ENCODE results near the gene RASA2. TPM values are rescaled to one million over a fixed set of nuclear protein-coding genes. Genes with fewer than 3 reads are reported as not detected.
"Not testable (repeated sequence)": the region's sequence is repeated elsewhere in the genome, so short reads cannot be mapped to it uniquely, and the experiment has no call there.

Gene RASA2
- total RNA-seq, 2 experiments from 2014 or later: 42.4 to 54.8 TPM

DNA sequence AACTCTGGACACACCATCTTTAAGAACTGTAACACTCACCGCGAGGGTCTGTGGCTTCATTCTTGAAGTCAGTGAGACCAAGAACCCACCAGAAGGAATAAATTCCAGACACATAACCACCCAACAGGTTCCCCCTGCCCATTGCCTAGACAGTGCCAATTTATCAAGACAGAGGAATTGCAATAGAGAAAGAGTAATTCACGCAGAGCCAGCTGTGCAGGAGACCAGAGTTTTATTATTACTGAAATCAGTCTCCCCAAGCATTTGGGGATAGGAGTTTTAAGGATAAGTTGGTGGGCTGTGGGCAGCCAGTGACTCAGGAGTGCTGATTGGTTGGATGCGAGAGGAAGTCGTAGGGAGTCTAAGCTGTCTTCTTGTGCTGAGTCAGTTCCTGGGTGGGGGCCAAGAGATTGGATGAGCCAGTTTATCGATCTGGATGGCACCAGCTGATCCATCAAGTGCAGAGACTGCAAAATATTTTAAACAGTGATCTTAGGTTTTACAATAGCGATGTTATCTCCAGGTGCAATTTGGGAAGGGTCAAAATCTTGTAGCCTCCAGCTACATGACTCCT, 142.1 kb downstream of the RASA2 start:
- H3K36me3 Mint-ChIP-seq; H3K4me1 Mint-ChIP-seq; ATAC-seq; DNase-seq; H3K27ac Mint-ChIP-seq; H3K4me3 Mint-ChIP-seq; H3K9me3 Mint-ChIP-seq (ENCODE audit: low read depth); H3K27me3 Mint-ChIP-seq; CTCF ChIA-PET: not testable (repeated sequence)

DNA sequence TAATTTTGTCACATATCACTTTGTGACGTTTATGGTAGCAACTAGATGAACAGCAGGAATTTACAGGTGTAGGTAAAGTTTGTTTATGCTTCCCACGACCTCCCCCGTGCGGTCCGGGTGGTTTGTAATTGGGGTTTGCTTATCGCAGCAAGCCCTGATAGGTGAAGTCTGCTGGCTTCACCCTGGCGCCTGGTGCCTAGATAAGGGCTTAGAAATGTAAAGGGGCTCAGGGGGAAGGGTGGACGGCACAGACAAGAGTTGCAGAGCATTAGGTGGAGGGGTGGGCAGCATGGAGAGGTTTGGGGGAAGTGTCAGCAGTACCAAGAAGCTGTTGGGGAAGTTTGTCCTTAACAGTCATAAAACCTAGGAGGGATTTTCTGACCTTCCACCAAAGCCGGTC, 143.1 kb downstream of the RASA2 start:
- no peaks in the 10 kb centered on the region for H3K36me3 Mint-ChIP-seq
- H3K27me3 Mint-ChIP-seq: no peaks in the 10 kb centered on the region
- no peak for DNase-seq
- ATAC-seq: no peak
- no peak overlapping the region for H3K4me3 Mint-ChIP-seq
- CTCF ChIA-PET: no interaction called here
- H3K4me1 Mint-ChIP-seq: no peaks in the 10 kb centered on the region
- H3K9me3 Mint-ChIP-seq (ENCODE audit: low read depth): peaks cover 4% of the 10 kb centered on the region
- H3K27ac Mint-ChIP-seq: no peak overlapping the region

DNA sequence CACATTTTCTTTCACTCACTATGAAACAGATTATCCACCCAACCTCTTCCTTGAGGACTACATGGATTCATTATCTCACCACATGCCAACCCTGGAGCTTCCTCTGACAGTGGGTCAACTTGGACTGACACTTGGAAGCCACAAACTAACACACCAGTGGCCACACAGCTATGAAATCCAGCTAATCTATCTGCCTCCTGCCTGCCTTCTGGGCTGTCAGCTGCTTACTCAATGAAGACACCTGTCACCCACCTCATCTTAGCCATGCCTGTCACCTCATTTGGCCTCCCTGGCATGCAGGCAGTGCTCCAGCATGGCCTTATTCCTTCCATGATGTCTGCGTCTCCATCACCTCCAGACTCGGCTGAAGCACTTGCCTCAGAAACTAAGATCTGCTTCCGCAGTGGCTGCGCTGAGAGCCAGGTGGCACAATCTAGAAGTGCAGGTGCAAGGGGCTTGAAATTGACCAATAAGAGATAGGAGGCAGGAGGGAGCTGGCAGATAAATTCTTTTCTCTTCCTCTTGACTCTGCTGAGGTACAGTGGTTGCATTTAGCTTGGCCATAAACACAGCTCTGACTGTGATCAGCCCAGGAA, 146.1 kb downstream of the RASA2 start:
- Mint-ChIP-seq H3K36me3 (no peaks in the 10 kb centered on the region), H3K27ac (no peak overlapping the region), H3K4me3 (no peak overlapping the region), H3K27me3 (no peaks in the 10 kb centered on the region), H3K9me3 (ENCODE audit: low read depth) (peaks cover 4% of the 10 kb centered on the region), H3K4me1 (no peaks in the 10 kb centered on the region)
- ATAC-seq (no peak), DNase-seq (peak; percentile 30)
- CTCF ChIA-PET: interaction anchor here (0.9 to 1.6 kb wide), 2 partner anchors 12 to 281 kb away, joined by 3 to 8 read pairs; no protein-coding TSS in a partner anchor

GRCh38 chr3:141642215-141642614, 155.4 kb downstream of the RASA2 start:
- Mint-ChIP-seq H3K4me3 (no peak overlapping the region), H3K36me3 (no peaks in the 10 kb centered on the region), H3K4me1 (peaks cover 4% of the 10 kb centered on the region), H3K9me3 (ENCODE audit: low read depth) (no peaks in the 10 kb centered on the region), H3K27ac (no peak overlapping the region), H3K27me3 (no peaks in the 10 kb centered on the region)
- CTCF ChIA-PET: interaction anchor here (4.5 kb wide), 1 partner anchor 182 kb away, joined by 31 read pairs; no protein-coding TSS in a partner anchor
- ATAC-seq: no peak
- DNase-seq: no peak

DNA sequence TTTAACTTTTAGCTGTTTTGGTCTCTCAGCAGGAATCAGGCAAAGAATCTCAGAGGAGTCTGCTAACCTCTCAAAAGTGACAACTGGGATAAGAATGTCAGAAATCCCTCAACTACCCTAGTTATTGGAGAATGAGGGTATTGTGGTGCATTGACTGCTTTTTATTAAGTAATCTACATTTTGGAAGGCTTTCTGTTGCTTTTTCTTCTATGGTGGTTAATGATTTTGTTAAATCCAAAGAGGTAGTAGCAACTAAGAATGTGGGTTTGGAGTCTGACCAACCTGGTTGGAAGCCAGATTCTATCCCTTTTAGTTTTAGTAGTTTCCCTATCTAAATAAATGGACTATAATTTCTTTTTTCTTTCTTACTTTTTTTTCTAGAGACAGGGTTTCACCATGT, 156.6 kb downstream of the RASA2 start:
- Mint-ChIP-seq H3K4me1 (peaks cover 4% of the 10 kb centered on the region), H3K4me3 (no peak overlapping the region), H3K27me3 (no peaks in the 10 kb centered on the region), H3K36me3 (no peaks in the 10 kb centered on the region), H3K9me3 (ENCODE audit: low read depth) (no peaks in the 10 kb centered on the region), H3K27ac (no peak overlapping the region)
- DNase-seq (no peak), ATAC-seq (no peak)
- CTCF ChIA-PET: interaction anchor here (1.2 to 4.5 kb wide), 4 partner anchors 11 to 190 kb away, joined by 3 to 31 read pairs (median 10); no protein-coding TSS in a partner anchor

GRCh38 chr3:141643796-141644195, 157.0 kb downstream of the RASA2 start:
- no peaks in the 10 kb centered on the region for H3K36me3 Mint-ChIP-seq
- CTCF ChIA-PET: interaction anchor here (1.0 to 4.5 kb wide), 6 partner anchors 11 to 340 kb away, joined by 3 to 31 read pairs (median 6); no protein-coding TSS in a partner anchor

GRCh38 chr3:141644931-141645330, 158.1 kb downstream of the RASA2 start:
- Mint-ChIP-seq H3K4me3 (no peak overlapping the region), H3K9me3 (ENCODE audit: low read depth) (no peaks in the 10 kb centered on the region), H3K27me3 (no peaks in the 10 kb centered on the region), H3K36me3 (no peaks in the 10 kb centered on the region), H3K4me1 (peaks cover 4% of the 10 kb centered on the region), H3K27ac (no peak overlapping the region)
- ATAC-seq: peak; percentile 89
- peak; percentile 79 for DNase-seq
- CTCF ChIA-PET: interaction anchor here (0.6 to 4.5 kb wide), 9 partner anchors 10 to 275 kb away, joined by 3 to 31 read pairs (median 4); no protein-coding TSS in a partner anchor

More at GRCh38 chr3:141643796-141644195, 157.0 kb downstream of the RASA2 start:
- DNase-seq (no peak), ATAC-seq (no peak)
- Mint-ChIP-seq H3K4me3 (no peak overlapping the region), H3K4me1 (peaks cover 4% of the 10 kb centered on the region), H3K9me3 (ENCODE audit: low read depth) (no peaks in the 10 kb centered on the region), H3K27me3 (no peaks in the 10 kb centered on the region), H3K27ac (no peak overlapping the region)

GRCh38 chr3:141646760-141647561, 160.1 kb downstream of the RASA2 start:
- Mint-ChIP-seq H3K27me3 (peaks cover 4% of the 10 kb centered on the region), H3K4me1 (peaks cover 4% of the 10 kb centered on the region), H3K4me3 (no peak overlapping the region), H3K27ac (no peak overlapping the region), H3K36me3 (no peaks in the 10 kb centered on the region), H3K9me3 (ENCODE audit: low read depth) (no peaks in the 10 kb centered on the region)
- DNase-seq (no peak), ATAC-seq (no peak)
- CTCF ChIA-PET: interaction anchor here (0.7 to 2.3 kb wide), 2 partner anchors 187 to 336 kb away, joined by 4 to 7 read pairs; no protein-coding TSS in a partner anchor

GRCh38 chr3:141647562-141647915, 160.7 kb downstream of the RASA2 start:
- Mint-ChIP-seq H3K36me3 (no peaks in the 10 kb centered on the region), H3K9me3 (ENCODE audit: low read depth) (no peaks in the 10 kb centered on the region), H3K4me1 (peaks cover 4% of the 10 kb centered on the region), H3K27me3 (peaks cover 4% of the 10 kb centered on the region), H3K27ac (no peak overlapping the region), H3K4me3 (no peak overlapping the region)
- DNase-seq (no peak), ATAC-seq (no peak)
- CTCF ChIA-PET: interaction anchor here (2.3 kb wide), 1 partner anchor 187 kb away, joined by 7 read pairs; no protein-coding TSS in a partner anchor

DNA sequence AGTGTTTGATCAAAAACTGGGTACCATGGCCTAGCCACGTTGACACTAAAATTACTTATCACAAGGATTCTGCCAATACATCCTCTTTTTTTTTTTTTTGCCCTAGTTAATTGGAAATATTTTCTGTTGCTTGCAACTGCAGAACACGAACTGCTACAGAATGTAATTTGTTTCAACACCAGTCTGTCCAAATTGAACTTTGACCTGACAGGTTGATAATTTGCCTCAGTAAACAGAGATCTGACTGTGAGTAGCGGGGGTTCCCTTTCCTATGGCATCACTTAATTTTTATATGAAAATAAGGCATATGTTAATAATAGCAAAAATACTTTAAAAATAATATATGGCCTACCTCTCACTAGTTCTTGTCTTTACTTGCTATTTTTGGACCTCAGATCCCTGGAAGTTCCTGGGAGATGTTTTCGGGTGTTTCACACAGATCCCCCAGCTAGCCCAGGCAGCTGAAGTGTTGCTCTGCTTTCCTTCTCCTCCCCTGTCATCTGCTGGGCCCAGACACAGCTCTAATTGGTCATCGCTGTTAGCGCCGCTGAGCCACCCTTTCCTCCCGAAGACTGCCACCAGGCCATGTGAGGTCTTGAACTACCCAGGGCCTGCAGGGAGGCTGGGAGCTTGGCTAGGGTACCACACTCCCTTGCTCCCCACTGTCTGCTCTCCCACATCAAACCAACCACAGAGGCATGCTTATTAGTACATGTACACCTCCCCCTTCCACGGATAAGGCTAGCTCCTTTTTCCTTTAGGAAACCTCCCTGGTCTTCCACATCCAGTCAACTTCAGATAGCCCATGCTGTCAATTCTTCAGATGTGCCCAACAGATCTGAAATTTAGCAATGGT, 161.5 kb downstream of the RASA2 start:
- CTCF ChIA-PET: interaction anchor here (0.7 to 2.3 kb wide), 2 partner anchors 22 to 188 kb away, joined by 3 to 7 read pairs; no protein-coding TSS in a partner anchor
- Mint-ChIP-seq H3K4me1 (peaks cover 4% of the 10 kb centered on the region), H3K36me3 (no peaks in the 10 kb centered on the region), H3K27me3 (peaks cover 4% of the 10 kb centered on the region), H3K4me3 (no peak overlapping the region), H3K27ac (no peak overlapping the region), H3K9me3 (ENCODE audit: low read depth) (no peaks in the 10 kb centered on the region)
- ATAC-seq (no peak), DNase-seq (peak; percentile 22)

GRCh38 chr3:141649871-141650270, 163.0 kb downstream of the RASA2 start:
- Mint-ChIP-seq H3K4me3 (no peak overlapping the region), H3K9me3 (ENCODE audit: low read depth) (no peaks in the 10 kb centered on the region), H3K27me3 (peaks cover 5% of the 10 kb centered on the region), H3K36me3 (no peaks in the 10 kb centered on the region), H3K4me1 (peaks cover under 1% of the 10 kb centered on the region), H3K27ac (no peak overlapping the region)
- ATAC-seq (no peak), DNase-seq (no peak)
- CTCF ChIA-PET: interaction anchor here (1.0 kb wide), 2 partner anchors 63 to 183 kb away, joined by 3 read pairs; no protein-coding TSS in a partner anchor

DNA sequence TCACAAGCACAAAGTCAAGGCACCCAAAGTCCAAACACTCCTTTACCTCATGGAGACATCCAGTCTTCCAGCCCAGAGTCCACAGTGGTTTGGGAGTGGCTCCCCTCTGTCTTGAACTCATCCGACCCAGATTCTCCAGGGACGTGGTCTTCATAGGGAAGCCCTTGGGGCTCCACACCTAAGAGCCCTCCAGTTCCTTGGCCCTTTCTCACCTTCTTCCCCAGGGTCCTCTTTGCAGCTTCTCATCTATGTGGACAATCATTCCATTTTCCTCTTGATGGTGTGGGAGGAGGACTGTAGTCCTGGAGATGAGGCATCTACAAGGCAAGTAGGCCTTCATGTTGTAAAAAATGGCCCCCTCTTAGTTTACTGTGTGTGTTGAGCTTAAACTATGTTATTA, 164.0 kb downstream of the RASA2 start:
- no peak overlapping the region for H3K27ac Mint-ChIP-seq
- CTCF ChIA-PET: interaction anchor here (1.0 kb wide), 1 partner anchor 182 kb away, joined by 3 read pairs; no protein-coding TSS in a partner anchor
- peaks cover 5% of the 10 kb centered on the region for H3K27me3 Mint-ChIP-seq
- no peaks in the 10 kb centered on the region for H3K36me3 Mint-ChIP-seq
- H3K4me1 Mint-ChIP-seq: no peaks in the 10 kb centered on the region
- DNase-seq: no peak
- ATAC-seq: no peak
- H3K9me3 Mint-ChIP-seq (ENCODE audit: low read depth): no peaks in the 10 kb centered on the region
- H3K4me3 Mint-ChIP-seq: no peak overlapping the region

DNA sequence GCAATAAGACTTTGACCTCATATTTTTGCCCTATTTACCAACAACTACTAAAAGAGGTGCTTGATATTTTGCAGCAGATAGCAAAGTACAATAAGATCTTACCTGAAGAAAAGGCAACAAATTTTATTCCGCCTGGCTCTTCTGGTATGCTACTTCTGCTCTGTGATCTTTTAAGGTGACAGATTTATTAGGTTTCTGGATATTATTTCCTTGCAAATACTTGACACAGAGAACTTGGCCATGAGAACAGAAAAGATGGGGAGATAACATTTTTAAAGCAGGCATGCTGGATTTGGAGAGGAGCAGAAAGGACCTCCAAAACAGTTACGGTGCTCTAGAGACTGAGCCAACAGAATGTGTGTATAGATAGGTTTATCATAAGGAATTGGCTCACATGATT, 164.6 kb downstream of the RASA2 start:
- no peak overlapping the region for H3K27ac Mint-ChIP-seq
- CTCF ChIA-PET: no interaction called here
- no peaks in the 10 kb centered on the region for H3K36me3 Mint-ChIP-seq
- ATAC-seq: no peak
- H3K4me1 Mint-ChIP-seq: no peaks in the 10 kb centered on the region
- H3K4me3 Mint-ChIP-seq: no peak overlapping the region
- H3K27me3 Mint-ChIP-seq: peaks cover 7% of the 10 kb centered on the region
- DNase-seq: no peak
- no peaks in the 10 kb centered on the region for H3K9me3 Mint-ChIP-seq (ENCODE audit: low read depth)

All from activated CD8-positive, alpha-beta memory T cell treated with anti-CD3 and anti-CD28 coated beads, Interleukin-2, amount 10 ng/mL, durations not matched to agents 7 days and 5 days (primary cell).